ENCODE results near the gene TBC1D30. TPM values are rescaled to one million over a fixed set of nuclear protein-coding genes. Genes with fewer than 3 reads are reported as not detected.
"Not testable (repeated sequence)": the region's sequence is repeated elsewhere in the genome, so short reads cannot be mapped to it uniquely, and the experiment has no call there.

Gene TBC1D30
- polyA plus RNA-seq, 5 donors: 5.2 to 11.2 (median 9.1) TPM

DNA sequence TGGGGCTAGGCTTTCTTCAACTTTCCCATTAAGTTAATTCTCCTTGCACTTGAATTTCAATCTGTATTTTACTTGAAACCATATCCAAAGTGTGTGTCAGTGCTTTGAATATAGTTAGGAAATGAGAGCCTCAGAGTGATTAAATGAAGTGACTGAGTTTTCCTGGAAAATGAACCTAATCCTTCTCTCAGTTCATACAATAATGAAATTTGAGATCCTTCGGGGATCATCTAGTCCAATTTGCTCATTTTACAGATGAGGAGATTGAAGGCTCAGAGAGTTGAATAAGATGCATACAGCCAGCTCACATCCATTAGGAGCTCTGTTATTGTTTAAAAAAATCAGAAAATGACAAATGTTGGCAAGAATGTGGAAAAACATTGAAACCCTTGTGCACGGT lies 18.3 kb upstream of the TBC1D30 start:
- DNase-seq: no peak

DNA sequence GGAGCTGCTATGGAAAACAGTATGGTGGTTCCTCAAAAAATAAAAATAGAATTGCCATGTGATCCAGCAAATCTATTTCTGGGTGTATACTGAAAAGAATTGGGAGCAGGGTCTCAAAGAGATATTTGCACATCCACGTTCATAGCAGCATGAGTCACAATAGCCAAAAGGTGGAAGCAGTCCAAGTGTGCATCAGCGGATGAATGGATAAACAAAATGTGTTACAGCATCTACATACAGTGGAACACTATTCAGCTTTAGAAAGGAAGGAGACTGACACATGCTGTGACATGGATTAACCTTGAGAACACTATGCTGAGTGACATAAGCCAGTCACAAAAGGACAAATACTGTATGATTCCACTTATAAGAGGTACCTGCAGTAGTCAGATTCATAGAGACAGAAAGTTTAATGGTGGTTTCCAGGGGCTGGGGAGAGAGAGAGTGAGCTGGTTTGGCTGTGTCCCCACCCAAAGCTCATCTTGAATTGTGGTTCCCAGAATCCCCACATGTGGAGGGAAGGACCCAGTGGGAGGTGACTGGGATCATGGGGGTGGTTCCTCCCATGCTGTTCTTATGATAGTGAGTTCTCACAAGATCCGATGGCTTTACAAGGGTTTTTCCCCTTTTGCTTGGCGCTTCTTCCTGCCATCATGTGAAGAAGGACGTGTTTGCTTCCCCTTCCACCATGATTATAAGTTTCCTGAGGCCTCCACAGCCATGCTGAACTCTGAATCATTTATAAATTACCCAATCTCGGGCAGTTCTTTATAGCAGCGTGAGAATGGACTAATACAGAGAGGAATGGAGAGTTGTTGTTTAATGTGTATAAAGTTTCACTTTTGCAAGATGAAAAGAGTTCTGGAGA lies 17.6 kb upstream of the TBC1D30 start:
- DNase-seq: no peak

DNA sequence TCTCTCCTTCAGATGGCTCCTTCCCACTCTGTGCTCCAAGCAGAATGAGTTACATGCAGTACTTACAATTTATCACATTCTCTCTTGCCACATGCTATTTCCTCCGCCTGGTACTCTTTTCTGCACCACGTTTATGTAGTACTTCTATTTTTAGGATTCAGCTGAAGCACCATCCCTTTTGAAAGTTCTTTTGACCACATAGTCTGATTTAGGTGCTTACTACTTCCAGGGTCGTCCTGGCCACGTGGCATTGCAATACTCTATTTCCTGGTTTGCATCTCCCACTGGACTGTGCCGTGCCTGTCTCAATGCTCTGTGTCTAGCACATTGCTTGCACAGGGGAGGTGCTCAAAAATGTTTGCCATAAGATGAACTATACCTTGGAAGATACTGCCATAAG lies 16.3 kb upstream of the TBC1D30 start:
- no peak for DNase-seq

DNA sequence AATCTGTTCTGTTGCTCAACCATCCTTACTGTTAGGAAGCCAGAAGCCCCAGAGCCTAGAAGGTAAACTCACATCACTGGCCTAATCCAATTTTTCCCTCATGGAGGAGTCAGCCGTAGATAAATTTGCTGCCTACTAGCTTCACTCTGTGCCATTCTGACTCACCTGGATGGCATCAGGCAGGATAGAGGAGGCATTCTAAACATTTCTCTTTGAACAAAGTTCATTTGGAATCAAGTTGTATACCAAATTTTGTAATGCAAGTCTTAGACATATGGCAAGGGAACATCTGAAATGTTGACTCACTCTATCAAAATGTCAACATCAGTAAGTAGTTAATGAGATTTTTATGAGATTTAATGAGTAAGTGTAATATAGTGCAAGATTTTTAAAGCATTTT lies 13.6 kb upstream of the TBC1D30 start:
- DNase-seq: no peak

DNA sequence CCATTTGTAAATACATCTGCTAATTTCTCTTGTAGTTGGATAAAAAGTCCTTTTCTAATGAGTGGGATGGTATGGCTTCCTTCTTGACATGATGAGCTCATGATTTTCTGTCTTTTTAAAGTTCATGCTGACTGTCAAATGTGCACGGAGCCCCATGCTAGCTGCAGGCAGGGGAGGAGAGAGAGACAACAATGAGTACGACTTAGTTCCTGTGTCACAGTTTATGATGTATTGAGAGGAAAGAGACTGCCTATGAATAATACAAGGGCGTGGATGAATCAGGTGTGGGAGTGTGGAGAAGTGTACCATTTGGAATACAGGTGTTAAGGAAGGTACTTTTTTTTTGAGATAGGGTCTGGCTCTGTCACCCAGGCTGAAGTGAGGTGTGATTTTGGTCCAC lies 10.7 kb upstream of the TBC1D30 start:
- no peak for DNase-seq

DNA sequence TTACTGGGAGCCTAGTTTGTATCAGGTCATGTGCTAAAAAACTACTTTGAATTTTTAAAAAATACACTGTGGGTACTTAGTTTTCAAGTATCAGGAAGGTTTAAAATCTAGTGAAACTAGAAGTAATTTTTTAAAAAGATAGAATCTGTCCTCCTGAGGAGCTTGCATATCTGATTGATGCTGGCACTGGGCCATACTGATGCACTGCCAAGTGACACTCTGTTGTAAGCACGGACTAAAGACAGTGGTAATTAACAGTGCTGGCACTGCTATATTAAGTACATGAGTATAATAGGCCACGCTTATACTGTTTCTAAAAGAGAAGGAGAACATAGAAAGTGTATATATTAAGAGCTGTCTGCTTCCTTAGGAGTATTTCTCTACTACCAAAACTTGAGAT lies 10.0 kb upstream of the TBC1D30 start:
- no peak for DNase-seq

DNA sequence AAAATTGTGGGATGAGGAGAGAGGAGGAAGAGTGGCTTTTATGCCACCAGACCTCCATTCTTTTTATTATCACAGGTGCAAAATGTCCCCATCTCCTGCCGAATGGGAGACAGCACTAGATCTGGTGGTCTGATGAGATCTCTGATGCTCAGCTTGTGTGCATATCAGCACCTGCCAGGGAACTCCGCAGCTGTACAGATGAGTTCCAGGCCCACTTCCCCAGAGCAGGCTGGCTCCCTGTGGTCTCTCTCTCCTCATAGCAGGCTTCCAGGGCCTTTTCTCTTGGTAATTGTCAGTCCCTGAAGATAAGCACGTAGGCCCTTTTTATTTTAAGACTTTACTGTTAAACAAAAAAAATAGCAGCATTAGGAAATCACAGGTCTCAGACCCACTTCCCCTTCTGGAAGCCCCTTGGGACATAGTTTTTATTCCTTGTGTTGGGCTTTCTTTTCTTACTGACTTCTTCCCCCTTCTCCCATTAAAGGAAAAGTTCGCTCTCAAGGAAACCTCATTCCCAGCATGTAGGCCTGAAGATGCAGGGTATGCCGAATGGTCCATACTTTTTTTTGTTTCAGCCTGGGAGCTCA lies 4.5 kb upstream of the TBC1D30 start:
- no peak for DNase-seq

DNA sequence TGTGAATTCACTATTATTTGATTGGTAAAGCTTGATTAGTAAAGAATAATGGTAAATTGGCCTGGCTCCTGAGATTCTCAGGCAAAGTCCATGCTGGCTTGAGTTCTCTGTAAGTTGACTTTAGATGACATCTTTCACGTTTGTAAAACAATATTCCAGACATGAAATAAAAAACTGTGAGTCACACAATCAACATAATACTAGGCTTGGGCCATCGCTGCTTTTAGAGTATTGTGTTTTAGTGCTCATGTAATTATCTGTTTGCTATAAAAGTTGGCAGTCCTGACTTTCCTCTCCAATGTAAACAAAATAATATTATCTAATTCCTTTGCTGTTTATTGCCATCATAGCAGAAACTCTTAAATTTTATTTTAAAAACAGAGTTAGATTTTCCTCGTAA lies 3.9 kb upstream of the TBC1D30 start:
- DNase-seq: no peak

DNA sequence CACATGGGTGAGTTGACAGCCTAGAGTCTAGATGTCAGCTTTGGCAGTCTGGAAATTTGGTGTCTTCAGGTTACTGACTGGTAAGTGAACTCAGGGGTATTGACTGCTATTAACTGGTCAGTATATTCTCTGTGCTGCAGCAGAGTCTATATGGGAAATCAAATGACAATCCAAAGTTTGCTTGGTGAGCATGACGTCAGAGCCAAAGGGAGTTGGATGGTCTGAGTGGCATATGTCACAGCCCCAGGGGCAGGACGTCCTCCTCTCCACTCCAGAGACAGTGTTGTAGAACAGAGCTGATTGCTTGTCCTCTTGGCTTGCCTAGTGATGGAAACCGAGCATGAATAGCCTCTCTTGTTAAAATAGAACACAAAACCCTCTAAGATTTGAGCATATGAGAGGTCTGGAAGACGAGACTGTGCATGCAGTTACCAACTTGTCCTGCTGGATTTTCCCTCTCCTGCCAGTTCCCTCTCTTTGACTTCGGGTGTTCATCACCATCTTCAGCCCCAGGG lies 3.3 kb upstream of the TBC1D30 start:
- DNase-seq: no peak

DNA sequence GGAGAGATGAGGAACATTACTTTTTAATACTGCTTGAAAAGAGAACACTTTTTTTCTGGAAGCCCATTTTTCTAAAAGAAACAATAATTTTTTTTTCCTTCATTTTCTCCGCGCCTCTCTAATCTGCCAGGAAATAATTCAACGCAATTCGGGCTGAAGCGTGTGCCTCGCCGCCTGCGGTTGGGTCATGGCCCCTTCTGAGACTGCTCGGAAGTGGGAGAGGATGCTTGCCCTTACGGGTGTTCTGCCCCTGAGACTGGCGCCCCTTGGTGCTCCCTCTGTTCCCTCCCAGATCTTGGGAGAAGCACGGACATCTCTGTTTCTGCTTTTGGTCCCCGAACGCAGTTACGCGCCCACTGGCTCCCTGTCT lies 332 bp upstream of the TBC1D30 start:
- no peak for DNase-seq

DNA sequence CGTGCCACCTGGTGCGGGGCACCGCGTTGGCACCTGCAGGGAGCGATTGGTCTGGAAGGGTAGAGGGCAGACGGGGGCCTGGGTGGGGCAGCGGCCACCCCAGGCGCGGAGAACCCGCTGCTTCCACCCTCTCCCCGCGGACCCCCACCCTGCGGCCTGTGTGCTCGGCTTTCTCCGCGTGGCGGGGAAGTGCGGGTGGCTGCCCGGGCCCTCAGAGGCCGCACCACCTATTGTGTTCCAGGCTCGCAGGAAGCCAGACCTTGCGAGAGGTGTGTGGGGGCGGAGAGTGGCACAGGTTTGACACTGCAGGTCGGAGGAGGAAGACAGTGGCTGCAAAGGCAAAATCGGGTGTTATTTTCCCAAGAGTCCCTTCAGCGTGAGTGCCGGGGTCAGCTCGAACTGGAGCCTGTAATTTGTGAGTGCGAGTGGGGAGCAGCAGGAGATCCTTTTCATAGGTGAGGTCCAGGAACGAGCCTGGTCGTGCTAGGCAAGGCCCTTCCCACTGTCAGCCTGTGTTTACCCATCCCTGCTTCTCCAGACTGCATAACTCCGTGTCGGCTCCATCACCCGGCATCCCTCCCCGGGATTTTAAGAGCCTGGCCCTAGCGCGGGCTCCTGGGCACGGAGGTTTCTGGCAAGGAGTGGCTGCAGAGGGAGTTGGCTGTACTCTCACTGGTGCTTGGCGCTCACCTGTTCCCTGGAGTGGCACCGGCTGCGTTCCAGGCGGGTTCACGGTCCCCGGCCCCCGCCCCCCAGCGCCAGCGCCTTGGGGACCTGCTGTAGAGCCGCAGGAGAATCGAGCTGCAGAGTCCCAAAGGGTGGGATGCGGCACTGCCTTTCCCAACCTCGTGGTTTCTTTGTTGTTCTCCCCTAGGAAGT lies 935 bp downstream of the TBC1D30 start:
- DNase-seq: no peak

DNA sequence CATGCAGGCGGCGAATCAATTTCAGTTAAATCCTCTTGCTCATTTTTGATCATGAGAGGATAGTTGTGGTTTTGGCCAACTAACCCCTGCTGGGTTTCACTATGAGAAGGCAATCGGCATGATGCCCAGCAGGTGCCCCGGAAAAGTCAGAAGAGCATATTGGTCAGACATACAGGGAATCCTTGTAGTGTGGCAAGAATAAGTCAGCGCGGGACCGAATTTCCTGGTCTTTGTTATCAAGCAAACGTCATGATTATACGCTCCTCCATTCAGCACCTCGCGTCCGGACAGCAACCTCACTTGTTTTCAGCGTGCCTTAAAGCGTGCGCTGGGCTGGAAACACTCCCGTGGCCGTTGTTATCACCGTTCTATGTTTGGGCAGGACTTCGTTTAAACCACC lies 1.8 kb downstream of the TBC1D30 start:
- peak; percentile 45 to 47 for DNase-seq

DNA sequence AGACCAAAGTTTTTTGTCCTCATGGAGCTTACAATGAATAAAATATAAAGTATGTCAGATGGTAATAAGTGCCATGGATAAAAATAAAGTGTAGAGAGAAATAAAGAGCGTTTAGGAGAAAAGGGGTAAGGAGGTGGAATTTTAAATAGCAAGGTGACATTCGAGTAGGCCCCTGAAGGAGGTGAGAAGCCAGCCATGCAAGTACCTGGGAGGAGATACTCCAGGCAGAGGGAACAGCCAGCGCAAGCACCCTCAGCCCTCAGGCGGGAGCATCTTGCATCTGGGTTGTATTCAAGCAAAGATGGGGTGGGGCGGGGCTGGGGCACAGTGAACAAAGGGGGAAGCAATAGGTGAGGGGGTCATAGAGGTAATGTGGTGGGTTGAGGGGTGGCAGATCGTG lies 4.3 kb downstream of the TBC1D30 start:
- no peak for DNase-seq

DNA sequence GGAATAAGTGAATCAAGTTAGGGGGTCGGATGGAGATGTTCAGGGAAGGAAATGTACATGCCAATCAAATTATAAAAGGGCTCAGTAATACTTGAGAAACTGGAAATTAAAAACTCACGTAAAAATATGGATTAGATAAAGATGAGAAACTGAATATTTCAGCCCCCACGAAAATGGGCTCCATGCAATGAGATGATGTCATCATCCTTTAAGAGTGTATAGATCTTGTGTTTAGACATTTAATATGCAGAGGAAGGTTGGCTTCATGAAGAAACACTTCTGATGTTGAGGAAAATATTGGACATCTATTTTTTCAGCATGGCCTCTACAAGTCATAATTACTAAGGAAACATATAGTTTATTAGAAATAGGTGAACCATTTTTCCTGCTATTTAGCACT lies 9.5 kb downstream of the TBC1D30 start:
- no peak for DNase-seq

DNA sequence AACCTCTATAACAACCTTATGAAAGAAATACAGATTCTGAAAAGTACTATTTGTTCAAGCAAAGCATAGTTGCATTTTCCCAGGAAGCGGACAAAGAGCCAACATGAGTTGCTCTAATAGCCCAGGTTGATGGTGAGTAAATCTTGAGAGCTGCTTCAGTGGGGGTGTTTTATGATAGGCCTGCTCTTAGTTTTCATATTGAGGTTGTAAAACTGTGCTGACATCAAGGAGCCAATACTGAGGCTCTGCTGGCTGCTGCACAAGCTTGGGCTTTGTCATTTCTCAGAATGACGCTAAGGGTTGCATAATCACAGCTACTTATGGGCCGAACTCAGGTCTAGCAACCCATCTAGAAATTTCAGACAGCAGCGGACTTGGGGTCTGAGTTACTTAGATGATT lies 11.5 kb downstream of the TBC1D30 start:
- no peak for DNase-seq

DNA sequence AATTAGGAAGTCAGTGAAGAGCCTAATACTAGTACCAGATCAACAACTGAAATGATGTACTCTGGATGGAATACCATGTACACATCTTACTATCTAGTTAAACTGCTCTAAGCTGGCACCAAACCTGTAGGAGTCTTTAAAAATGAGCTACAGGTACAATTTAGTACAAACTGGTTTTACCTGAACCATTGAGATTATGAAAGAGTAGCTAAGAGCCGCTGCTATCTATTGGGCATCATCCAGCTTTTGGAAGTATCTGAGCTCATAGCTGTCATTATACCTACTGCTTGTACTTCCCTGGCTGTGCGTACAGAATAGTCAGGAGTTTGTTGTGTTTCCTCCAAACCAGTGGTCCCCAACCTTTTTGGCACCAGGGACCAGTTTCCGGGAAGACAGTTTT lies 12.4 kb downstream of the TBC1D30 start:
- DNase-seq: no peak

DNA sequence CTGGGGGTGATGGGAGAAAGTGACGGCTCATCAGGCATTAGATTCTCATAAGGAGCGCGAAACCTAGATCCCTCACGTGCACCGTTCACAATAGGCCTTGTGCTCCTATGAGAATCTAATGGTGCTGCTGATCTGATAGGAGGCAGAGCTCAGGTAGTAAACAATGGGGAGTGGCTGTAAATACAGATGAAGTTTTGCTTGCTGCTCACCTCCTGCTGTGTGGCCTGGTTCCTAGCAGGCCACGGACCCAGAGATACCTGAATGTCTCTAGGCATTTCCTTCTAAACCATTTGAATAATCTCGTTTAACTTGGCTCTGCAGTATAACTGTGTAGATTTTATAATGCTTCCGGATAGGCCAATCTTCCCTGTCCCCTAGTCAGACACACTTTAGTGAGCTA lies 13.0 kb downstream of the TBC1D30 start:
- no peak for DNase-seq

DNA sequence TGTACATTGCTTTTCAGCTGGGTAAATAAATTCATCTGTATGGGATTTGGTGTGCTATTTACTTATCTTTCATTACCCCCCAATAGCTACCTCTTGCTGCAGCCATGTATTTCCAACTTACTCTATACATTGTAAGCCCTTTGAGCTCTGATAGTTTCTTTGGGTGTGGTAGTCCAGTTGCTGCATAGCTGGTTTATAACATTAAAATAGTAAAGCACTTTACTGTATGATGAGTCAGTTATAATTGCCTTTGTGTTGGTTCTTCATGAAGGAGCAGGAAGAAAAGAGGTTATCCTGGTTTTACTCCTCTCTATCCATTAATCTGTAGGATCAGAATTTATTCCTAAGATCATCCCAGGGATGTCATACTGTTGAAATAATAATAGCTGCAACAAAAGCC lies 15.7 kb downstream of the TBC1D30 start:
- DNase-seq: no peak

DNA sequence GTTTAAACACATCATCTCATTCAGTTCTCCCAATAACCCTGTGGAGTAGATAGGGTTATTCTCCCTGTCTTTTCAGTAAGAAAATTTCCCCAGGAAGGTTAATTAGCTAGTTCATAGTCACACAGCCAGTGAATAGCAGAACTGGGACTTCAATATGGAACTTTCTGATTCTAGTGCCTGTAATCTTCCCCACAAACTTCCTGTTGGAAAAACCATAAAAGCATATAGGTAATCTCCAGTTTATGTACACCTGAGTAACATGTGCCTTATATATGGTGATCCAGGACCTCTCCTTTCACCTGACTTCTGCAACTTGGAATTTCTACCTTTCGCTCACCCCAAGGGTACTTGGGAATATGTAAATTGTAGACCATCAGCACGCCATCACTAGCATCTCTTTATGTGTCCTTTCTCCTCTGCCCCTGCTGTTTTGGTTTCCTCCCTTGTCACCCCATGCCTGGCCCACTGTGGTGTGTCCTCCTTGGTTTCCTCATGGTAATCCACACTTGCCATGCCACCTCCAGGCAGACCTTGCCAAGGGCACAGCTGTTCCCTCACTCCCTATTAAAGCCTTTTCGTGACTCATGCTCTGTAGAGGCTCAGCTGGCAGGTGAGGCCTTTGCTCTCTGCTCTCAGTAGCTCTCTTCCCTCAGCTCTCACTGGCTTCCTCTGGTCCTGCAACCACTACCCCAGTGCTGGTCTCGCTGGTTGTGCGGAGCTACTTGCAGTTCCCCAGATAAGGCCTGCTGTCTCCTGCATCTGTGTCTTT lies 16.7 kb downstream of the TBC1D30 start:
- no peak for DNase-seq

DNA sequence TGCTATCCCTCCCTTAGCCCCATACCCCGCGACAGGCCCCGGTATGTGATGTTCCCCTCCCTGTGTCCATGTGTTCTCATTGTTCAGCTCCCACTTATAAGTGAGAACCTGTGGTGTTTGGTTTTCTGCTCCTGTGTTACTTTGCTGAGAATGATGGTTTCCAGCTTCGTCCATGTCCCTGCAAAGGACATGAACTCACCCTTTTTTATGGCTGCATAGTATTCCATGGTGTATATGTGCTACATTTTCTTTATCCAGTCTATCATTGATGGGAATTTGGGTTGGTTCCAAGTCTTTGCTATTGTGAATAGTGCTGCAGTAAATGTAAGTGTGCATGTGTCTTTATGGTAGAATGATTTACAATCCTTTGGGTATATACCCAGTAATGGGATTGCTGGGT lies 24.0 kb downstream of the TBC1D30 start:
- DNase-seq: not testable (repeated sequence)

DNA sequence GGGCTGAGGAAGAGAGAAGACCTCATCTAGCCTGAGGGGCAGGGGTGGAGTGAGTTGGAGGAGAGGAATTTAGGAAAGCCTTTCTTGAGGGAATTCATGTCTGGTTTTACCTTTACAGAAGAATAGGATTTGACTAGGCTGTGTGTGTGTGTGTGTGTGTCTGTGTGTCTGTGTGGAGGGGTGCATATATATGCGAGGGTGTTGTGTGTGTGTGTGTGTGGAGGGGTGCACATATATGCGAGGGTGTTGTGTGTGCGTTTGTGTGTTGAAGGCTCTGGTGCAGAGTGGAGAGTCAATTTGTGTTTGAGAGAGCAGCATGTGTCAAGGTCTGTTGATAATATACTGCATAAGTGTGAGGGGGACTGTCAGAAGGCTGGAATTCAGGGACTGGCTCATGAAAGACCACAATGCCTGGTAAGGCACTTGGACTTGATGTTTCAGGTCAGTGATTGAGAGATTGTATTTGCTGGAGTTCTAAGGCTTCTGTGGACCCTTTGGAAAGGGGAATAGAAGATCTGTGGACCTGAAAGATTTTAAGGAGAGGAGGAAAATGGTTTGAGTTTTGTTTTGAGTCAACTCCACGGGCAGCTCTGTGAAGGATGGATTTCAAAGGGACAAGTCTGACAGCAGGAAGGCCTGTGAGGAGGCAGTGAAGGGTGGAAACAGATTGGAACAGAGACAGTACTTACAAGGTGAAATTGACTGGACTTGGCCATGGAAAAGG lies 34.6 kb downstream of the TBC1D30 start:
- no peak for DNase-seq
